ENCODE measurements around the gene THAP9. TPM values are rescaled to one million over a fixed set of nuclear protein-coding genes. Genes with fewer than 3 reads are reported as not detected.

Gene THAP9
- 1.6 to 2.0 TPM (median 1.8 TPM) in 5 replicates for total RNA-seq (2022; extraction: Qiagen RNA extraction)

GRCh38 chr4:82900411-82901182 is at the start of gene THAP9:
THAP9 (plus strand) TSS chr4:82900735; CDS start chr4:82900803, 68 bp downstream.

GRCh38 chr4:82890901-82891706 is 9.4 kb upstream of the THAP9 start, which contains the start of gene SEC31A:
SEC31A (minus strand) TSS chr4:82891153; CDS start chr4:82881936, 9,217 bp downstream.

Other genes with a start within 250 kb of the THAP9 start
- 6.3 to 8.2 TPM (median 7.7 TPM) in 5 replicates for gene SCD5, start 101.9 kb upstream of the THAP9 start, total RNA-seq (2022; extraction: Qiagen RNA extraction)
- 70.2 to 106 TPM (median 100 TPM) in 5 replicates for gene SEC31A, start 9.6 kb upstream of the THAP9 start, total RNA-seq (2022; extraction: Qiagen RNA extraction)
- gene LIN54, start 110.1 kb downstream of the THAP9 start, total RNA-seq (2022; extraction: Qiagen RNA extraction), result 6.0 to 9.7 TPM (median 8.6 TPM) in 5 replicates
- gene COPS4, start 134.4 kb downstream of the THAP9 start, total RNA-seq (2022; extraction: Qiagen RNA extraction), result 23.2 to 35.9 TPM (median 24.7 TPM) in 5 replicates
- 0.74 to 1.2 TPM (median 0.96 TPM) in 5 replicates for gene PLAC8, start 214.0 kb downstream of the THAP9 start, total RNA-seq (2022; extraction: Qiagen RNA extraction)